Measurements from ENCODE around the gene TMEM72. TPM values are rescaled to one million over a fixed set of nuclear protein-coding genes. Genes with fewer than 3 reads are reported as not detected.

Gene TMEM72
- polyA plus RNA-seq, 3 donors: not detected

DNA sequence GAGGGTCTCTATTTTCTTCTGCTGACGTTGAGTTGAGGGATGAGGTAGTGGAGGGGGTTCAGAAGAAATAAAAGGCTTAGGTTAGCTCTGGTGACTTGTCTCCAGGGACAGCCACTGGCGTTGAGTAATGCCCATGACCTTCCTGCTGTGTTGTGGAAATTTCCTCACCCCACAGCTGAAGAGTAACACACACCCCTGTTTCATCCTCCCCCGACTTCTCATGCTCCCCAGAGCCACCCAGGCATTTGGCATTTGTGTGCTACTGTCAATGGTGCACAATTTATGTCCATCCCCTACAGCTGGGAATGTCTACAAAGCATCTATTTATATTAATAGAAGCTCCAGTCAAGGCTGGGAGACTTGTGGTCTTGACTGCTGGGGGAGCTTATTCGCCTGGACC is 4.7 kb upstream of the TMEM72 start:
- H3K27ac ChIP-seq (ENCODE audit: low read depth in 1 of 2, low read length in 2 of 2): no peak overlapping the region
- intact Hi-C loops (cut with micrococcal nuclease): no loop called here
- no peaks in the 10 kb centered on the region for H3K27me3 ChIP-seq (ENCODE audit: control insufficient read depth in 2 of 2, insufficient read depth in 2 of 2, low read length in 2 of 2)
- peaks cover 8% of the 10 kb centered on the region for H3K4me1 Mint-ChIP-seq
- no peak overlapping the region for H3K9ac ChIP-seq (ENCODE audit: insufficient read depth, low read length, poor library complexity, severe bottlenecking)
- no peak for DNase-seq
- TF ChIP-seq, protein P1, sequence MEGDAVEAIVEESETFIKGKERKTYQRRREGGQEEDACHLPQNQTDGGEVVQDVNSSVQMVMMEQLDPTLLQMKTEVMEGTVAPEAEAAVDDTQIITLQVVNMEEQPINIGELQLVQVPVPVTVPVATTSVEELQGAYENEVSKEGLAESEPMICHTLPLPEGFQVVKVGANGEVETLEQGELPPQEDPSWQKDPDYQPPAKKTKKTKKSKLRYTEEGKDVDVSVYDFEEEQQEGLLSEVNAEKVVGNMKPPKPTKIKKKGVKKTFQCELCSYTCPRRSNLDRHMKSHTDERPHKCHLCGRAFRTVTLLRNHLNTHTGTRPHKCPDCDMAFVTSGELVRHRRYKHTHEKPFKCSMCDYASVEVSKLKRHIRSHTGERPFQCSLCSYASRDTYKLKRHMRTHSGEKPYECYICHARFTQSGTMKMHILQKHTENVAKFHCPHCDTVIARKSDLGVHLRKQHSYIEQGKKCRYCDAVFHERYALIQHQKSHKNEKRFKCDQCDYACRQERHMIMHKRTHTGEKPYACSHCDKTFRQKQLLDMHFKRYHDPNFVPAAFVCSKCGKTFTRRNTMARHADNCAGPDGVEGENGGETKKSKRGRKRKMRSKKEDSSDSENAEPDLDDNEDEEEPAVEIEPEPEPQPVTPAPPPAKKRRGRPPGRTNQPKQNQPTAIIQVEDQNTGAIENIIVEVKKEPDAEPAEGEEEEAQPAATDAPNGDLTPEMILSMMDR (IDR thresholded peaks at IDR 0.05): no peak
- WGBS (ENCODE audit: insufficient coverage): 83% methylated on average over 2 of the region's 4 CpGs
- H3K79me2 ChIP-seq (ENCODE audit: insufficient read depth, low read length): no peaks in the 10 kb centered on the region
- H3K4me2 ChIP-seq (replicated peaks; ENCODE audit: extremely low read depth, low read length, poor library complexity, severe bottlenecking): no peak overlapping the region
- no peaks in the 10 kb centered on the region for H4K20me1 ChIP-seq (ENCODE audit: insufficient read depth, low read length)
- H2AFZ ChIP-seq (ENCODE audit: insufficient read depth, low read depth, low read length, poor library complexity, severe bottlenecking): no peak overlapping the region
- H3K4me1 ChIP-seq (ENCODE audit: control insufficient read depth in 1 of 2, insufficient read depth in 2 of 2, low read length in 2 of 2): peaks cover 0 to 9% of the 10 kb centered on the region in 2 donors
- peaks cover 0 to 4% of the 10 kb centered on the region in 2 donors for H3K9me3 ChIP-seq (replicated peaks in 1 of 2; ENCODE audit: control insufficient read depth in 1 of 2, insufficient read depth in 1 of 2, low read length in 2 of 2)
- H3K9me3 Mint-ChIP-seq: peaks cover 0 to 2% (median 0%) of the 10 kb centered on the region in 7 donors
- no peak overlapping the region for H3K27ac Mint-ChIP-seq
- H3K36me3 Mint-ChIP-seq: no peaks in the 10 kb centered on the region
- H3K27me3 Mint-ChIP-seq (ENCODE audit: low read depth in 3 of 3): peaks cover 2 to 5% (median 2%) of the 10 kb centered on the region in 3 donors
- H3K36me3 ChIP-seq (replicated peaks in 1 of 2; ENCODE audit: control insufficient read depth in 1 of 2, insufficient read depth in 2 of 2, low read length in 2 of 2): no peaks in the 10 kb centered on the region
- H3K4me3 ChIP-seq (replicated peaks in 1 of 3; ENCODE audit: low read depth in 2 of 3, low read length in 3 of 3): no peak overlapping the region
- no peak overlapping the region for H3K4me3 Mint-ChIP-seq

DNA sequence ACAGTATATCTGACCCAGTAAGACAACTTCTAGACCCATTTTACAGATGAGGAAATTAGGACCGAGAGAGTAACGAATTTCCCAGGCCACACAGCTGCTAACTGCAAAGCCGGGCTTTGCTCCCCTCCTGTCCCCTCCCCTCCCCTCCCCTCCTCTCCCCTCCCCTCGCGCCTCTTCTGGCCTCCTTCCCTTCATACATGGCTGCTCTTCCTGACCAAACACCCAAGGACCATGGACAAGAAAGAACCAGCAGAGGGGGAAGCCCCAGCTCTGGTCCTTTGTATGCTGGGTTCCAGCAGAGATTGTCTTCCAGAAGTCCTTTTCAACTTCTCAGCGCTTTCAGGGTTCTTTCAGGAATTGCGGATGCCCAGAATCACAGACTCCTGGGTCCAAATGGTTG is 3.6 kb upstream of the TMEM72 start:
- Mint-ChIP-seq H3K27ac (no peak overlapping the region), H3K9me3 (peaks cover 0 to 2% (median 0%) of the 10 kb centered on the region in 7 donors), H3K27me3 (ENCODE audit: low read depth in 3 of 3) (peaks cover 0 to 5% (median 2%) of the 10 kb centered on the region in 3 donors), H3K36me3 (no peaks in the 10 kb centered on the region), H3K4me1 (peaks cover 19% of the 10 kb centered on the region), H3K4me3 (no peak overlapping the region)
- no peak overlapping the region for H3K27ac ChIP-seq (ENCODE audit: low read depth in 1 of 2, low read length in 2 of 2)
- H3K79me2 ChIP-seq (ENCODE audit: insufficient read depth, low read length): no peaks in the 10 kb centered on the region
- H3K9me3 ChIP-seq (replicated peaks in 1 of 2; ENCODE audit: control insufficient read depth in 1 of 2, insufficient read depth in 1 of 2, low read length in 2 of 2): peaks cover 0 to 4% of the 10 kb centered on the region in 2 donors
- WGBS (ENCODE audit: insufficient coverage): no CpG with 5 or more reads among the region's 7 CpGs
- no peaks in the 10 kb centered on the region for H4K20me1 ChIP-seq (ENCODE audit: insufficient read depth, low read length)
- no peaks in the 10 kb centered on the region for H3K27me3 ChIP-seq (ENCODE audit: control insufficient read depth in 2 of 2, insufficient read depth in 2 of 2, low read length in 2 of 2)
- no peak overlapping the region for H3K4me3 ChIP-seq (replicated peaks in 1 of 3; ENCODE audit: low read depth in 2 of 3, low read length in 3 of 3)
- H3K4me1 ChIP-seq (ENCODE audit: control insufficient read depth in 1 of 2, insufficient read depth in 2 of 2, low read length in 2 of 2): peaks cover 5 to 20% of the 10 kb centered on the region in 2 donors
- H2AFZ ChIP-seq (ENCODE audit: insufficient read depth, low read depth, low read length, poor library complexity, severe bottlenecking): no peak overlapping the region
- no peaks in the 10 kb centered on the region for H3K36me3 ChIP-seq (replicated peaks in 1 of 2; ENCODE audit: control insufficient read depth in 1 of 2, insufficient read depth in 2 of 2, low read length in 2 of 2)
- no peak for DNase-seq
- intact Hi-C loops (cut with micrococcal nuclease): no loop called here
- H3K9ac ChIP-seq (ENCODE audit: insufficient read depth, low read length, poor library complexity, severe bottlenecking): no peak overlapping the region
- TF ChIP-seq, protein P1 (IDR thresholded peaks at IDR 0.05): no peak
- H3K4me2 ChIP-seq (replicated peaks; ENCODE audit: extremely low read depth, low read length, poor library complexity, severe bottlenecking): no peak overlapping the region

Measured in CD14-positive monocyte (primary cell).